HG03575 (cell line): ENCODE measurements around the gene OR4Q3.
"Not testable (repeated sequence)": the region's sequence is repeated elsewhere in the genome, so short reads cannot be mapped to it uniquely, and the experiment has no call there.

Experiments
- ATAC-seq: cut with Tn5 transposase; IDR thresholded peaks from one replicate; pipeline ENCODE4 v1.9.1; 2021; ENCODE audit not compliant: unreplicated experiment, insufficient number of reproducible peaks, low FRiP score; ENCODE audit errors: extremely low read depth

Gene OR4Q3

GRCh38 chr14:19743256-19743655 is at the start of gene OR4Q3:
TSS of gene OR4Q3 (plus strand) at chr14:19743571.
- no peak for ATAC-seq

GRCh38 chr14:19729359-19729758 is 14.0 kb upstream of the OR4Q3 start:
- ATAC-seq = no peak

- no peak for ATAC-seq
Measured at GRCh38 chr14:19729763-19730162, 13.6 kb upstream of the OR4Q3 start.

GRCh38 chr14:19733893-19734292 is 9.5 kb upstream of the OR4Q3 start:
- not testable (repeated sequence) for ATAC-seq

GRCh38 chr14:19752316-19752715 is 8.9 kb downstream of the OR4Q3 start:
- ATAC-seq = not testable (repeated sequence)

GRCh38 chr14:19754172-19754571 is 10.8 kb downstream of the OR4Q3 start:
- ATAC-seq = no peak

GRCh38 chr14:19771491-19771890 is 28.1 kb downstream of the OR4Q3 start:
- ATAC-seq = not testable (repeated sequence)

- ATAC-seq = no peak
Measured at GRCh38 chr14:19771895-19772430, 28.6 kb downstream of the OR4Q3 start.

GRCh38 chr14:19772454-19772853 is 29.1 kb downstream of the OR4Q3 start:
- ATAC-seq = not testable (repeated sequence)

- not testable (repeated sequence) for ATAC-seq
Measured at GRCh38 chr14:19773204-19773603, 29.8 kb downstream of the OR4Q3 start, which contains the start of gene OR4M1. TSS of gene OR4M1 (plus strand) at chr14:19773504. CDS start at chr14:19780323, 6,819 bp downstream.

- ATAC-seq = no peak
Measured at GRCh38 chr14:19775587-19775986, 32.2 kb downstream of the OR4Q3 start.

- ATAC-seq = not testable (repeated sequence)
Measured at GRCh38 chr14:19785848-19786247, 42.5 kb downstream of the OR4Q3 start.

- not testable (repeated sequence) for ATAC-seq
Measured at GRCh38 chr14:19787318-19787717, 43.9 kb downstream of the OR4Q3 start.

- ATAC-seq = not testable (repeated sequence)
Measured at GRCh38 chr14:19788150-19788549, 44.8 kb downstream of the OR4Q3 start.

- not testable (repeated sequence) for ATAC-seq
Measured at GRCh38 chr14:19796520-19797108, 53.2 kb downstream of the OR4Q3 start.
